Neural progenitor cell (in vitro differentiated cells): ENCODE results near the gene SHLD1. TPM values are rescaled to one million over a fixed set of nuclear protein-coding genes. Genes with fewer than 3 reads are reported as not detected.

Source experiments
- DNase-seq: peaks from one replicate; pipeline ENCODE4 v3.0.0-alpha.2; 2016; ENCODE audit warnings: low spot score
- H2AFZ ChIP-seq: fragments of 200-600 bp; sonication (generic); replicated peaks from 2 replicates; pipeline ENCODE4 v1.6.1; 2016; ENCODE audit warnings: antibody characterized with exemption
- H3F3A ChIP-seq: fragments of 200-600 bp; sonication (generic); 2 replicates; pipeline ENCODE4 v1.6.1; 2016; ENCODE audit warnings: antibody characterized with exemption, low read depth
- H3K27ac ChIP-seq: fragments of 200-600 bp; sonication (generic); 2 replicates; pipeline ENCODE4 v1.5.1; 2016; ENCODE audit warnings: mild to moderate bottlenecking
- H3K27me3 ChIP-seq: fragments of 200-600 bp; sonication (generic); 2 replicates; pipeline ENCODE4 v1.6.1; 2016; ENCODE audit warnings: mild to moderate bottlenecking, moderate library complexity
- H3K36me3 ChIP-seq: fragments of 200-600 bp; sonication (generic); 2 replicates; pipeline ENCODE4 v1.5.1; 2016
- H3K4me1 ChIP-seq: fragments of 200-600 bp; sonication (generic); 2 replicates; pipeline ENCODE4 v1.6.1; 2016; ENCODE audit warnings: mixed run types
- H3K4me2 ChIP-seq: fragments of 200-600 bp; sonication (generic); 2 replicates; pipeline ENCODE4 v1.6.1; 2016
- H3K4me3 ChIP-seq: fragments of 200-600 bp; sonication (generic); 2 replicates; pipeline ENCODE4 v1.5.1; 2016
- H3K79me2 ChIP-seq: fragments of 200-600 bp; sonication (generic); 2 replicates; pipeline ENCODE4 v1.6.1; 2016; ENCODE audit warnings: low read depth
- H3K9ac ChIP-seq: fragments of 200-600 bp; sonication (generic); 2 replicates; pipeline ENCODE4 v1.6.1; 2016
- H3K9me3 ChIP-seq: fragments of 200-600 bp; sonication (generic); 2 replicates; pipeline ENCODE4 v1.5.1; 2016; ENCODE audit warnings: low read depth
- H4K20me1 ChIP-seq: fragments of 200-600 bp; sonication (generic); 2 replicates; pipeline ENCODE4 v1.6.1; 2016; ENCODE audit warnings: low read depth
- H3K27ac Mint-ChIP-seq: 3 replicates; pipeline ENCODE4 v1.8.0; 2021; ENCODE audit warnings: mixed read lengths
- H3K27me3 Mint-ChIP-seq: 2 replicates; pipeline ENCODE4 v1.8.0; 2022; ENCODE audit warnings: low read depth, mild to moderate bottlenecking, inconsistent platforms, moderate library complexity, mixed read lengths; ENCODE audit not compliant: insufficient read depth
- H3K36me3 Mint-ChIP-seq: 3 replicates; pipeline ENCODE4 v1.8.0; 2021; ENCODE audit warnings: mixed read lengths
- H3K4me1 Mint-ChIP-seq: 3 replicates; pipeline ENCODE4 v1.8.0; 2021; ENCODE audit warnings: mixed read lengths
- H3K4me3 Mint-ChIP-seq: 3 replicates; pipeline ENCODE4 v1.8.0; 2021; ENCODE audit warnings: mild to moderate bottlenecking, moderate library complexity, mixed read lengths
- H3K9me3 Mint-ChIP-seq: 3 replicates; pipeline ENCODE4 v1.8.0; 2020; ENCODE audit warnings: mixed read lengths
- EZH2 ChIP-seq: fragments of 200-600 bp; sonication (generic); IDR thresholded peaks from 2 replicates; pipeline ENCODE4 v1.6.1; 2017; ENCODE audit warnings: antibody characterized with exemption, mild to moderate bottlenecking, moderate library complexity
- EZH2phosphoT487 ChIP-seq: fragments of 200-600 bp; sonication (generic); IDR thresholded peaks from 2 replicates; pipeline ENCODE4 v1.6.1; 2017; ENCODE audit warnings: antibody characterized with exemption
- total RNA-seq: library from RNA; depleted of rRNA; stranded (reverse); fragments of >200 nt; gene quantifications from 2 replicates; pipeline ENCODE4 v1.2.3, GENCODE V29; 2015; ENCODE audit warnings: low replicate concordance
- TF ChIP-seq, protein P1 (sequence below): fragments of 200-600 bp; sonication (generic); IDR thresholded peaks from 2 replicates; pipeline ENCODE4 v1.5.1; 2017; ENCODE audit warnings: antibody characterized with exemption, mild to moderate bottlenecking

SHLD1 gene
- total RNA-seq, 1 donor from 2014 or later: 9.0 TPM

DNA sequence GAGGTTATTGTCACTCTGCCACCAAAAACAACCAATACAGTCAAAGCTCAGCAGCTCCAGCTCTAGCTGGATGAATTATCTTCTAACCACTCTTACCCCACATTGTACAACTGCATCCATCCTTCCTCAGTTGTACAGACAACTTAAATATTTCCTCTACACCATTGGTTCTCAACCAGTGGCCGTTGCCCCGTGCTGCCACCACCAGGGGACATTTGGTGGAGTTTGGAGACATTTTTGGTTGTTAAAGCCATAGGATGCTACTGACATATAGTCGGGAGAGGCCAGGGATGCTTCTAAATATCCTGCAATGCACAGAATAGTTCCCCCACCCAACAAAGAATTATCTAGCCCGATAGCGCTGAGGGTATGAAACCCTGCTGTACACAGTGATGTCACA is 59.3 kb downstream of the SHLD1 start:
- Histone ChIP-seq H3K9ac (no peak overlapping the region), H3K4me2 (no peak overlapping the region), H3K4me1 (peaks cover 7% of the 10 kb centered on the region), H3K27ac (no peak overlapping the region), H3K9me3 (no peaks in the 10 kb centered on the region), H3K79me2 (no peaks in the 10 kb centered on the region), H3K4me3 (no peak overlapping the region), H4K20me1 (no peaks in the 10 kb centered on the region), H3K27me3 (no peaks in the 10 kb centered on the region), H3F3A (peaks cover 3% of the 10 kb centered on the region), H2AFZ (no peak overlapping the region), H3K36me3 (no peaks in the 10 kb centered on the region)
- Mint-ChIP-seq H3K4me1 (peaks cover 5% of the 10 kb centered on the region), H3K4me3 (no peak overlapping the region), H3K27me3 (peaks cover 2% of the 10 kb centered on the region), H3K36me3 (no peaks in the 10 kb centered on the region), H3K9me3 (no peaks in the 10 kb centered on the region), H3K27ac (no peak overlapping the region)
- TF ChIP-seq, protein P1, sequence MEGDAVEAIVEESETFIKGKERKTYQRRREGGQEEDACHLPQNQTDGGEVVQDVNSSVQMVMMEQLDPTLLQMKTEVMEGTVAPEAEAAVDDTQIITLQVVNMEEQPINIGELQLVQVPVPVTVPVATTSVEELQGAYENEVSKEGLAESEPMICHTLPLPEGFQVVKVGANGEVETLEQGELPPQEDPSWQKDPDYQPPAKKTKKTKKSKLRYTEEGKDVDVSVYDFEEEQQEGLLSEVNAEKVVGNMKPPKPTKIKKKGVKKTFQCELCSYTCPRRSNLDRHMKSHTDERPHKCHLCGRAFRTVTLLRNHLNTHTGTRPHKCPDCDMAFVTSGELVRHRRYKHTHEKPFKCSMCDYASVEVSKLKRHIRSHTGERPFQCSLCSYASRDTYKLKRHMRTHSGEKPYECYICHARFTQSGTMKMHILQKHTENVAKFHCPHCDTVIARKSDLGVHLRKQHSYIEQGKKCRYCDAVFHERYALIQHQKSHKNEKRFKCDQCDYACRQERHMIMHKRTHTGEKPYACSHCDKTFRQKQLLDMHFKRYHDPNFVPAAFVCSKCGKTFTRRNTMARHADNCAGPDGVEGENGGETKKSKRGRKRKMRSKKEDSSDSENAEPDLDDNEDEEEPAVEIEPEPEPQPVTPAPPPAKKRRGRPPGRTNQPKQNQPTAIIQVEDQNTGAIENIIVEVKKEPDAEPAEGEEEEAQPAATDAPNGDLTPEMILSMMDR: no peak
- TF ChIP-seq EZH2 (no peak), EZH2phosphoT487 (no peak)
- no peak for DNase-seq

DNA sequence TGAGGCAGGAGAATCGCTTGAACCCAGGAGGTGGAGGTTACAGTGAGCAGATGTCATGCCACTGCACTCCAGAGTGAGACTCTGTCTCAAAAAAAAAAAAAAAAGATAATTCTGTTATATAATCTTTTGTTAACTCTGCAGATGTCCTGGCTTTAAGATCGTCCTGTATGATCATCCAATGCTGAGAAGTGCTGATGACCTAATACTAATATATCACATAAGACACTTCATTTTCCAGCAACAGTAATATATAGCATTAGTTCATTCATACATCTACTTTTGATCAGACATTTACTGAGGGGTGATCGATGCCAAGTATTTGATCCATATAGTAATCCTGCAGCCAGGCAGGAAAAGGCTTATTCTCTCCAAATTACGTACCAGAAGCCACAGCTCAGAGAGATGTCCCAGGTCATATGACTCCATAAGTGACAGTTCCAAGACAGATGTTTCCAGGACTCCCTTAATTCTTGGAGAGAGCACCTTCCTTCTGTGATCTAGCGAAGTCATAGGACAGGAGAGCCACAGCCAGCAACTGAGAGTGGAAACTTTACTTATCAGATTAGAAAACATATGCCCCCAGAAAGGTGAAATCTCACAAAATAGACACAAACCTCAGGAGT is 60.7 kb downstream of the SHLD1 start:
- H3K4me3 Mint-ChIP-seq: no peak overlapping the region
- H3K4me1 Mint-ChIP-seq: no peaks in the 10 kb centered on the region
- no peak overlapping the region for H3K4me2 ChIP-seq
- no peak overlapping the region for H3K27ac ChIP-seq
- no peaks in the 10 kb centered on the region for H3K9me3 ChIP-seq
- TF ChIP-seq, protein P1: no peak
- TF ChIP-seq EZH2phosphoT487 (no peak), EZH2 (no peak)
- no peaks in the 10 kb centered on the region for H3K79me2 ChIP-seq
- H3K27me3 ChIP-seq: no peaks in the 10 kb centered on the region
- no peak for DNase-seq
- no peak overlapping the region for H3K9ac ChIP-seq
- H4K20me1 ChIP-seq: no peaks in the 10 kb centered on the region
- no peak overlapping the region for H3K4me3 ChIP-seq
- H3K27ac Mint-ChIP-seq: no peak overlapping the region
- peaks cover 3% of the 10 kb centered on the region for H3F3A ChIP-seq
- no peaks in the 10 kb centered on the region for H3K36me3 Mint-ChIP-seq
- H3K36me3 ChIP-seq: no peaks in the 10 kb centered on the region
- H2AFZ ChIP-seq: no peak overlapping the region
- H3K9me3 Mint-ChIP-seq: no peaks in the 10 kb centered on the region
- peaks cover 2% of the 10 kb centered on the region for H3K27me3 Mint-ChIP-seq
- no peaks in the 10 kb centered on the region for H3K4me1 ChIP-seq

DNA sequence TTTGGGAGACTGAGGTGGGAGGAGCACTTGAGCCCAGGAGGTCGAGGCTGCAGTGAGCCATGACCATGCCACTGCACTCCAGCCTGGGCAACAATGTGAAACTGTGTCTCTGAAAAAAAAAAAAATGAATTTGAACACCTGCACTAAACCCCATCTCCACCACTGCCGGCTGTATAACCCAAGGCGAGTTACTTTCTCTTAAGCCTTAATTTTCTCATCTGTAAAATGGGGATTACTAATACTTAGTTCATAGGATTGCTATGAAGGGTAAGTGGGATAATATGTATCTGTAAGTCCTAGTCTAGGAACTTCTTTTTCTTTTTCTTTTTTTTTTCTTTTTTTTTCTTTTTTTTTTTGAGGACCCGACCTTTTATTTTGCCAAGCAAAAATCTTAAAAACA is 61.5 kb downstream of the SHLD1 start:
- Histone ChIP-seq H2AFZ (no peak overlapping the region), H3F3A (no peaks in the 10 kb centered on the region), H3K9me3 (no peaks in the 10 kb centered on the region), H3K27ac (no peak overlapping the region), H3K36me3 (no peaks in the 10 kb centered on the region), H3K27me3 (no peaks in the 10 kb centered on the region), H3K79me2 (no peaks in the 10 kb centered on the region), H3K9ac (no peak overlapping the region), H4K20me1 (no peaks in the 10 kb centered on the region), H3K4me2 (no peak overlapping the region), H3K4me1 (no peaks in the 10 kb centered on the region), H3K4me3 (no peak overlapping the region)
- no peaks in the 10 kb centered on the region for H3K4me1 Mint-ChIP-seq
- H3K27me3 Mint-ChIP-seq: peaks cover 2% of the 10 kb centered on the region
- H3K36me3 Mint-ChIP-seq: no peaks in the 10 kb centered on the region
- no peak overlapping the region for H3K4me3 Mint-ChIP-seq
- no peak for DNase-seq
- TF ChIP-seq EZH2phosphoT487 (no peak), EZH2 (no peak)
- TF ChIP-seq, protein P1: no peak
- H3K9me3 Mint-ChIP-seq: no peaks in the 10 kb centered on the region
- H3K27ac Mint-ChIP-seq: no peak overlapping the region
